HG02870 (cell line): ENCODE results near the gene METTL15.
"Not testable (repeated sequence)": the region's sequence is repeated elsewhere in the genome, so short reads cannot be mapped to it uniquely, and the experiment has no call there.

Source experiments
- ATAC-seq: cut with Tn5 transposase; IDR thresholded peaks from one replicate; pipeline ENCODE4 v1.9.1; 2021; ENCODE audit warnings: mild to moderate bottlenecking, moderate library complexity; ENCODE audit not compliant: unreplicated experiment

Gene METTL15

DNA sequence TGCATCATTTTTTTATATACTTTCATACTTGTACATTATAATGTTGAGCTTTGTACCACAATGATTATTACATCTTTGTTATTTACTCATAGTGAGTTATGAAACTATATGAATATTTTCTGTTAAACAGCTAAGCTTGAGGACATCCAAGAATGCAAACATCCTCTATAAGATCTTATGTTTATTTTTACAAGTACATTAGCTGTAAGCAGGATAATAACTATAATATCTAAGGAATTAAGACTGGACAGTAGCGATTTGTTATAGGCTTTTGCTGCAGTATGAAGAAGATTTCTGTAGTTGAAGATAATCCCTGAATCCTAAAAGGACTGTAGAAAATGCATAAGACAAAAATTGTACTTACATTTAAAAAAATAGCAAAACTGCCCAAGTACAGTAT lies 176.0 kb downstream of the METTL15 start:
- ATAC-seq: no peak

GRCh38 chr11:28289444-28289843 lies 181.3 kb downstream of the METTL15 start:
- ATAC-seq: no peak

DNA sequence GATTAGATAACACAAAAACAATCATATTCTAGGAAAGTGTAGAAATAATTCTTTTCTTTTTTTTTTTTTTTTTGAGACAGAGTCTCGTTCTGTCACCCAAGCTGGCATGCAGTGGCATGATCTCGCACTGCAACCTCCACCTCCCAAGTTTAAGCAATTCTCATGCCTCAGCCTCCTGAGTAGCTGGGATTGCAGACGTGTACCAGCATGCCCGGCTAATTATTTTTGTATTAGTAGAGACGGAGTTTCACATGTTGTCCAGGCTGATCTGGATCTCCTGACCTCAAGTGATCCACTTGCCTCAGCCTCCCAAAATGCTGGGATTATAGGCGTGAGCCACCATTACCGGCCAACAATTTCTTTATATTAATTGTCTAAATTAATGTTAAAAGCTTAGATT lies 182.8 kb downstream of the METTL15 start:
- ATAC-seq: not testable (repeated sequence)

GRCh38 chr11:28296426-28296825 lies 188.2 kb downstream of the METTL15 start:
- peak; percentile 98 for ATAC-seq

- no peak for ATAC-seq
These were observed 190.0 kb downstream of the METTL15 start for GRCh38 chr11:28298209-28298608.

DNA sequence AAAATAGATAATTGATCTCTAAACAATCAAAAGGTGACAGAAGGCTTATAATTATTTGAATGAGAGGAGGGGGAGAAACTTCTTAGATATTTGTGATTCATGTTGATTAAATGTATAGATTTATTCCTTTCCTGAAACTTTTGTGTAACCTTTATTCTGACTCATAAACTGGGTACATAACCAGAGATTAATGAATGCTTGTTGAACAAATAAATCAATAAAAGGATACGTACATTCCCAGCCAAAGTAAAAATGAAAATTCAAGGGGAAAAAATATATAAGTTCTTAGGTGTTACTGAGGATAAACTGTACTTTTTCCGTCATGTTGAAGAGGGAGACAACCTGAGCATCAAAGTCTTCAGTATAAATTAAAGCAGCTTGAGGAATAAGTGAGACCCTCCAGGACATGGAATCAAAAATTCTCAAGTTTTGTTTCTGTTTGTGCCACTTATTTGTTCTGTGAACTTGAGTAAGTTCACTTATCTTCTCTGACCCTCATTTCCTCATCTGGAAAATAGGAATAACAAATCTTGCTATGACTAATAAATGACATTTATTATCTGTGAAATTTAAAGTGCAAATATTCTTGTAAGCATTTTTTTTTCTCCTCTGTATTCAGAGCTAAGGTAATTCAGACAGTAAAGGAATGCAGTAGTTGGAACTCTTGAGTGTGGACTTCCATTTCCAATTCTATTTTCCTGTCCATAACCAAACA lies 195.4 kb downstream of the METTL15 start:
- ATAC-seq: no peak

GRCh38 chr11:28315440-28315839 lies 207.3 kb downstream of the METTL15 start:
- no peak for ATAC-seq

GRCh38 chr11:28318871-28319270 lies 210.7 kb downstream of the METTL15 start:
- no peak for ATAC-seq

DNA sequence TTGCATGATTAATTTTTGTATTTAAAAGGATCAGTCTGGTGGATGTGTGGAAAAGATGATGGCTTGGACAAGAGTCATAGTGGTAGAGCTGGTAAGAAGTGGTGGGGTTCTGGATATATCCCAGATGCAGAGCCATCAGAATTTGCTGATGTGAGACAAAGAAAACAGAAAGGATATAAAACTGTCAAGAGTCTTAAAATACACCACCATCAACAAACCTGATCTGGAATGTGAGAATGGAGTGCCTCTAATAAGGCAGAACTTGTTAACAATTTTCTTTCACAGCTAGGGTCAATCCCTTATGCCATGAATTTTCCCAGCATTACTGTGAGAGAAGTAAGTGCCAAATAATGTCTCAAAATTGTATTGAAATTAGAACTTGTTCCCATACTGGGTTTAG lies 215.4 kb downstream of the METTL15 start:
- no peak for ATAC-seq

DNA sequence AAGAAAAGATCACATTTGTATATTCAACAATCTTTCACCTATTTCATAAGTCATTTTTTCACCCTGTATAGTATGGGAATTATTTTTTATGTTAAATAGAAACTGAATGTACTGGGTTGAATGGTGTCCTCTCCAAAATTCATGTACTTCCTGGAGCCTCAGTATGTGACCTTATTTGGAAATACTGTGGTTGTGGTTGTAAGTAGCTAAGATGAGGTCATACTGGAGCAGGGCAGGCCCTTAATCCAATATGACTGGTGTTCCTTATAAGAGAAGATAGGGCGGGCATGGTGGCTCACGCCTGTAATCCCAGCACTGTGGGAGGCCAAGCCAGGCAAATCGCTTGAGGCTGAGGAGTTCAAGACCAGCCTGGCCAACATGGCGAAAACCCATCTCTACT lies 224.2 kb downstream of the METTL15 start:
- ATAC-seq: not testable (repeated sequence)

GRCh38 chr11:28337701-28338100 lies 229.5 kb downstream of the METTL15 start:
- no peak for ATAC-seq

DNA sequence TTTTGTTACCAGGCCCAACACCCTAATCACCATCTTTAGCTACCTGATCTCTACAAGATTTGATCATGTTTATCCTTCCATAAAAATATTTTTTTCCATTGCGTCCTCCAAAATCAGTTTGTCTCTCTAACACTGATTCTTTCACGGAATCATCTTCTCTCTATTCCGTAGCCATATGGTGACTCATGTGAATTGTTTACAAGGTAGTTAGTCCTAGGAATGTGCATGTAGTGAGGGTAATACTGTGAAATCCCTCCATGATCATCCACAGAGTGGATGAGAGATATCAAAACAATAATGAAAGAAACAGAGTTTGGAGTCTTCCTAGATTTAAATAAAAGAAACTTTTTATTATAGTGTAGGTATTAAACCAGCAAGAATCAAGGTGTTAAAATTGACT lies 230.2 kb downstream of the METTL15 start:
- no peak for ATAC-seq

DNA sequence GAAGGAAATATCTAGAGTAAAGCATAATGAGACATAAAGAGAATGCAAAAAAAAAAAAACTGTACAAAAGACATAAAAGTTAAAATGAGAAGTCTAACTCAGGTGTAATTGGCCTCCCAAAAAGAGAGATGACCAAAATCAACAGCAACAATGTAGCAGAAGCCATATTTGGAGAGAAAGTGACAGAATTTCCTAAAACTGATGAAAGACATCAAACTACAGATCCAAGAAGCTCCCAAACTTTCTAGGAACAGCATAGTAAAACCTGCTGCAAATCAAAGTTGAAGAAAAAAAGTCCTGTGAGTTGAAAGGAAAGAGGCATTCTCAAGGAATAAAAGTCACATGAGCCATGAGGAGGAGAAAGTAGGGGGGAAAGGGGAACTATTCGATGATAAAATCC lies 231.3 kb downstream of the METTL15 start:
- no peak for ATAC-seq

DNA sequence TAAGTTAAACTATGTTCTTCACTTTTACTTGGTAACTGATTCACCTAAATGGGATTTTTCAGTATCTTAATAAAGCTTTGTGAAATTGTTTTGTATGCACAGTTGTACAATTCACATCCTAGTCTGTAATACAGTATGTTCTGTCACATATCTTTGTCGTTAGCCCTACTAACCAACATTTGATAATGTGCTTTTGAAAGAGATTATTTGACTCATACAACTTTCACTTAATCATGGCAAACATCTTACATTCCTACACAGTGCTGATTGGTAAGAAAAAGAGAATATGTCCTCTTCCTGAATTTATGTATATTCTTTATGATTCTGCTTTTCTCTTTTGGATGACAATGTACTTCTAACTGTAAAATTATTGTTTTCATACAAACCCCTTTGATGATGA lies 234.5 kb downstream of the METTL15 start:
- ATAC-seq: no peak

DNA sequence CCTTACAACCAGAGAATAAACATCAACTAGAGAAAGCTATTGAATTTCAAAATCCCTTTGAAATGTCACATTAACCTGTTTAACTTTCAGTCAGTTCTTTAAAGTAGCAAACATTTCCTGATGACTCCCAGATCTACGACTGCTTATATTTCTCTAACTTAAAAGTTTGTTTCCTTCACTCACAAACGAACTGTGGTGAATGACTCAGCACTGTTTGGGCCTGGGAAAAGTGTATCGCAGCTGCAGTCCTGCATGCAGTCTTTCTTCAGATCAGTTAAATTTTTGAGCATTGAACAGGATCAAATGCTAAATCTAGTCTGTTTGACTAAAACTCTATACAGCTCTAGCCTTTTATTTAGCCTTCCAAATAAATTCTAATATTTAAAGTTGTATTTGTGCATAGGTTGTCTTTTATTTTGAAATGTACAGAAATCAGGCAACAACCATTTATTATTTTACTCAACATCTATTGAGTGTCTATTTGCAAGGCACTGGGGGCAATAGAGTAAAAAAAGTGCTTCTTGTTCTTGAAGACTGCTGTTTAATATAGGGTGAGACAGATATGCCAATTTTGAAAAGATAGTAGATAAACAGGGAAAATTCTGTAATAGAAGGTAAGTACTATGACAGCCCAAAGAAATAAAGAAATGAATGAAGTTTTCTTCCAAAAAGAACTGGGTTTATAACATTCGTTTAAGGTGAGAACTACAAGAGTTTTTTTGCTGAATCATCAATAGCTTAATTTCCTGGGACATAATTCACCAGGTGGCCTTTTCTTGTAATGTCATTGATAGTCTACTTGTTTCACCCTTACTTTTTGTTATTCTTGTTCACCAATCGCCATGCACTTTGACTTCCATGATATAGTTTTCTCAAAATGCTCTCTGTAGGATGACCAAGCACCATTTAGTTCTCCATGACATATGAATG lies 235.4 kb downstream of the METTL15 start:
- ATAC-seq: no peak

- no peak for ATAC-seq
These were observed 238.0 kb downstream of the METTL15 start for GRCh38 chr11:28346209-28346608.

DNA sequence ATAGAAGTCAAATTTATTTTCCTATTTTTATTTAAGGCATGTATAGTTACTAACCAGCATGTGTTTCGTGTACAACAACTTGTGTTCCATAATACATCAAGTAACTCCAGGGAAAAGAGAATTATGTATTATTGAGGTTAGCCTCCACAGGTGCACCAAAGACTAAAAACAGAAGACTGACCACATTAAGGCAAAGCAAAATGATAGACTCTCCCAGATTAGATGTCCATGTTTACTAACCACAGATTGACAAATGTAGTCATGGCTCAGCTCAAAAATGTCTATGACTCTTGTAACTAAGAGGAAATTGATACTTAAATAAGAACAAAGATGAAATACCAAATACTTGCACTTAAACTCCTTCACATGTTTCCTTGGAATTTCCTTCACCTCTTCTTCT lies 238.5 kb downstream of the METTL15 start:
- no peak for ATAC-seq

- no peak for ATAC-seq
These were observed 239.2 kb downstream of the METTL15 start for GRCh38 chr11:28347371-28347770.

- ATAC-seq: no peak
These were observed 242.0 kb downstream of the METTL15 start for GRCh38 chr11:28350216-28350615.

- no peak for ATAC-seq
These were observed 245.8 kb downstream of the METTL15 start for GRCh38 chr11:28353991-28354390.

DNA sequence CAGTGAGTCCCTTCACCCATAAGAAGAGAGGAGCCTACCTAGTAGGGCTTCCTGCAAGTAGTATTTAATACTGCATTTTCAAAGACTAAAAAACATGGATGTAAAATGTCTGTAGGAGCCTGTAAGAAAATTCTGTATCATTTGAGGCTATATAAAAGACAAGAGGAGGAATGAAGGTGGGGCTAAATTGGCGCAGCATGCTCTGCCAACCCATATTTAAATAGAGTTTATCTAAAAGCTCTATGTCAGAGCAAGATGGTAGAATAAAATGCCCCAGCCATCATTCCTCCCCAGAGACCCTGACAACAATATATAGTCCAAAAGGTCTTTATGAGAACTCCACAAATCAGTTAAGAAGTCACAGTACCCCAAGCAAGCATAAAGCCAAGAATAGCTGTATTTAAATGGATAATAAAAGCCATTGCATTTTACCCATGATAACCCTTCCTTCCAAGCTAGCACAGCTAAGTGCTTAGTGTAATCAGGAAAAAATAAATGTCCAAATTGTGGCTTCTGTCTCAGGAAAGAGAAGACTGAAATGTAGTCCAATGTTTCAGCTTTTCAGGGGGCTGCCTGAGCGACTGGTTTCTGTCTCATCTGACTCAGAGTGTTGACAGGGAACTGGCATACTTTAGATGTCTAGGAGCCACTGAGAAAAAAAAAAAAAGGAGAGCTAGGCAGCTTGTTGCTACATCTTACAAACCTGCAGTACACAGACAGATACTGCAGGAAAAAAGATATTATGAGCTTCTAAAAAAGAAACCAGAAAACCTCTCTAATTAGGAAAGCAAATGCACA lies 258.6 kb downstream of the METTL15 start:
- ATAC-seq: no peak
